ENCODE data around the gene PSKH1. TPM values are rescaled to one million over a fixed set of nuclear protein-coding genes. Genes with fewer than 3 reads are reported as not detected.
"Not testable (repeated sequence)": the region's sequence is repeated elsewhere in the genome, so short reads cannot be mapped to it uniquely, and the experiment has no call there.

Gene PSKH1
- total and polyA plus RNA-seq, 4 donors = 15.2 to 30.4 (median 22.9) TPM

- H3K27ac ChIP-seq (ENCODE audit: low read depth in 1 of 2, low read length in 2 of 2) = peak overlapping the region; percentile 93 to 98
- no peaks in the 10 kb centered on the region for H3K9me3 ChIP-seq (ENCODE audit: control insufficient read depth, low read length)
- peak; percentile 92 for ATAC-seq (ENCODE audit: low FRiP score)
- H3K36me3 ChIP-seq (ENCODE audit: control insufficient read depth in 1 of 2, insufficient read depth in 2 of 2, low read length in 1 of 2) = peaks cover 0 to 2% of the 10 kb centered on the region in 2 donors
- H3K4me1 ChIP-seq (ENCODE audit: control insufficient read depth in 1 of 2, insufficient read depth in 2 of 2, low read length in 2 of 2) = peaks cover 4 to 7% of the 10 kb centered on the region in 2 donors
- no peak overlapping the region for H3K4me3 ChIP-seq (ENCODE audit: low read length in 2 of 2)
- no peaks in the 10 kb centered on the region for H3K27me3 ChIP-seq (ENCODE audit: control insufficient read depth in 1 of 2, insufficient read depth in 2 of 2, low read length in 1 of 2)
- DNase-seq = peak; percentile 88 to 91
- intact Hi-C loops (cut with DNase I) = loop anchor here in 1 of 2 donors (1.0 kb wide), 1 partner anchor 17 kb away; the partner anchor contains the start of gene NUTF2
- 18 to 23% methylated on average over 11 of the region's 11 CpGs for WGBS, 2 donors
Measured at GRCh38 chr16:67862623-67863583, 30.2 kb upstream of the PSKH1 start.

- H3K27ac ChIP-seq (ENCODE audit: low read depth in 1 of 2, low read length in 2 of 2) = peak overlapping the region; percentile 93 to 98
- H3K4me1 ChIP-seq (ENCODE audit: control insufficient read depth in 1 of 2, insufficient read depth in 2 of 2, low read length in 2 of 2); H3K36me3 ChIP-seq (ENCODE audit: control insufficient read depth in 1 of 2, insufficient read depth in 2 of 2, low read length in 1 of 2); intact Hi-C loops (cut with DNase I); DNase-seq; H3K9me3 ChIP-seq (ENCODE audit: control insufficient read depth, low read length); H3K27me3 ChIP-seq (ENCODE audit: control insufficient read depth in 1 of 2, insufficient read depth in 2 of 2, low read length in 1 of 2); ATAC-seq (ENCODE audit: low FRiP score); H3K4me3 ChIP-seq (ENCODE audit: low read length in 2 of 2): not testable (repeated sequence)
- 73 to 74% methylated on average over 6 of the region's 6 CpGs for WGBS, 2 donors
Measured at GRCh38 chr16:67864044-67864443, 29.0 kb upstream of the PSKH1 start.

GRCh38 chr16:67864594-67864993, 28.5 kb upstream of the PSKH1 start:
- ATAC-seq (ENCODE audit: low FRiP score) (no peak), DNase-seq (no peak)
- no peak overlapping the region for H3K4me3 ChIP-seq (ENCODE audit: low read length in 2 of 2)
- peaks cover 6 to 7% of the 10 kb centered on the region in 2 donors for H3K4me1 ChIP-seq (ENCODE audit: control insufficient read depth in 1 of 2, insufficient read depth in 2 of 2, low read length in 2 of 2)
- H3K9me3 ChIP-seq (ENCODE audit: control insufficient read depth, low read length) = no peaks in the 10 kb centered on the region
- peaks cover 0 to 4% of the 10 kb centered on the region in 2 donors for H3K36me3 ChIP-seq (ENCODE audit: control insufficient read depth in 1 of 2, insufficient read depth in 2 of 2, low read length in 1 of 2)
- peak overlapping the region in 1 of 2 donors; percentile 15 for H3K27ac ChIP-seq (ENCODE audit: low read depth in 1 of 2, low read length in 2 of 2)
- no peaks in the 10 kb centered on the region for H3K27me3 ChIP-seq (ENCODE audit: control insufficient read depth in 1 of 2, insufficient read depth in 2 of 2, low read length in 1 of 2)
- 84 to 89% methylated on average over 2 of the region's 2 CpGs for WGBS, 2 donors
- intact Hi-C loops (cut with DNase I) = no loop called here

GRCh38 chr16:67865318-67865717, 27.7 kb upstream of the PSKH1 start:
- Histone ChIP-seq H3K27me3 (ENCODE audit: control insufficient read depth in 1 of 2, insufficient read depth in 2 of 2, low read length in 1 of 2) (no peaks in the 10 kb centered on the region), H3K4me1 (ENCODE audit: control insufficient read depth in 1 of 2, insufficient read depth in 2 of 2, low read length in 2 of 2) (peaks cover 6 to 7% of the 10 kb centered on the region in 2 donors), H3K27ac (ENCODE audit: low read depth in 1 of 2, low read length in 2 of 2) (no peak overlapping the region), H3K36me3 (ENCODE audit: control insufficient read depth in 1 of 2, insufficient read depth in 2 of 2, low read length in 1 of 2) (peaks cover 0 to 5% of the 10 kb centered on the region in 2 donors), H3K4me3 (ENCODE audit: low read length in 2 of 2) (no peak overlapping the region), H3K9me3 (ENCODE audit: control insufficient read depth, low read length) (no peaks in the 10 kb centered on the region)
- WGBS, 2 donors = 90 to 97% methylated on average over 2 of the region's 2 CpGs
- no peak for ATAC-seq (ENCODE audit: low FRiP score)
- no peak for DNase-seq
- intact Hi-C loops (cut with DNase I) = no loop called here

GRCh38 chr16:67868290-67868689, 24.8 kb upstream of the PSKH1 start:
- ATAC-seq (ENCODE audit: low FRiP score) (no peak), DNase-seq (no peak)
- H3K27ac ChIP-seq (ENCODE audit: low read depth in 1 of 2, low read length in 2 of 2) = no peak overlapping the region
- intact Hi-C loops (cut with DNase I) = no loop called here
- peaks cover 3 to 10% of the 10 kb centered on the region in 2 donors for H3K36me3 ChIP-seq (ENCODE audit: control insufficient read depth in 1 of 2, insufficient read depth in 2 of 2, low read length in 1 of 2)
- H3K4me3 ChIP-seq (ENCODE audit: low read length in 2 of 2) = no peak overlapping the region
- 89 to 90% methylated on average over 6 of the region's 6 CpGs for WGBS, 2 donors
- peaks cover 6 to 7% of the 10 kb centered on the region in 2 donors for H3K4me1 ChIP-seq (ENCODE audit: control insufficient read depth in 1 of 2, insufficient read depth in 2 of 2, low read length in 2 of 2)
- H3K9me3 ChIP-seq (ENCODE audit: control insufficient read depth, low read length) = no peaks in the 10 kb centered on the region
- H3K27me3 ChIP-seq (ENCODE audit: control insufficient read depth in 1 of 2, insufficient read depth in 2 of 2, low read length in 1 of 2) = no peaks in the 10 kb centered on the region

- peaks cover 0 to 2% of the 10 kb centered on the region in 2 donors for H3K4me1 ChIP-seq (ENCODE audit: control insufficient read depth in 1 of 2, insufficient read depth in 2 of 2, low read length in 2 of 2)
- peaks cover 3 to 10% of the 10 kb centered on the region in 2 donors for H3K36me3 ChIP-seq (ENCODE audit: control insufficient read depth in 1 of 2, insufficient read depth in 2 of 2, low read length in 1 of 2)
- DNase-seq (no peak), ATAC-seq (ENCODE audit: low FRiP score) (no peak)
- no peaks in the 10 kb centered on the region for H3K9me3 ChIP-seq (ENCODE audit: control insufficient read depth, low read length)
- intact Hi-C loops (cut with DNase I) = no loop called here
- no peak overlapping the region for H3K4me3 ChIP-seq (ENCODE audit: low read length in 2 of 2)
- H3K27me3 ChIP-seq (ENCODE audit: control insufficient read depth in 1 of 2, insufficient read depth in 2 of 2, low read length in 1 of 2) = no peaks in the 10 kb centered on the region
- no peak overlapping the region for H3K27ac ChIP-seq (ENCODE audit: low read depth in 1 of 2, low read length in 2 of 2)
- WGBS, 2 donors = 42 to 48% methylated on average over 7 of the region's 7 CpGs
Measured at GRCh38 chr16:67869653-67870052, 23.4 kb upstream of the PSKH1 start.

- no peak overlapping the region for H3K4me3 ChIP-seq (ENCODE audit: low read length in 2 of 2)
- H3K36me3 ChIP-seq (ENCODE audit: control insufficient read depth in 1 of 2, insufficient read depth in 2 of 2, low read length in 1 of 2) = peaks cover 3 to 8% of the 10 kb centered on the region in 2 donors
- H3K4me1 ChIP-seq (ENCODE audit: control insufficient read depth in 1 of 2, insufficient read depth in 2 of 2, low read length in 2 of 2) = peaks cover 0 to 2% of the 10 kb centered on the region in 2 donors
- H3K27me3 ChIP-seq (ENCODE audit: control insufficient read depth in 1 of 2, insufficient read depth in 2 of 2, low read length in 1 of 2) = no peaks in the 10 kb centered on the region
- H3K27ac ChIP-seq (ENCODE audit: low read depth in 1 of 2, low read length in 2 of 2) = no peak overlapping the region
- ATAC-seq (ENCODE audit: low FRiP score) (no peak), DNase-seq (no peak)
- intact Hi-C loops (cut with DNase I) = no loop called here
- 62 to 73% methylated on average over 3 of the region's 3 CpGs for WGBS, 2 donors
- no peaks in the 10 kb centered on the region for H3K9me3 ChIP-seq (ENCODE audit: control insufficient read depth, low read length)
Measured at GRCh38 chr16:67871256-67871655, 21.8 kb upstream of the PSKH1 start.

- no peak for ATAC-seq (ENCODE audit: low FRiP score)
- Histone ChIP-seq H3K9me3 (ENCODE audit: control insufficient read depth, low read length) (no peaks in the 10 kb centered on the region), H3K27me3 (ENCODE audit: control insufficient read depth in 1 of 2, insufficient read depth in 2 of 2, low read length in 1 of 2) (no peaks in the 10 kb centered on the region), H3K36me3 (ENCODE audit: control insufficient read depth in 1 of 2, insufficient read depth in 2 of 2, low read length in 1 of 2) (peaks cover 3 to 9% of the 10 kb centered on the region in 2 donors), H3K27ac (ENCODE audit: low read depth in 1 of 2, low read length in 2 of 2) (peak overlapping the region in 1 of 2 donors; percentile 45), H3K4me3 (ENCODE audit: low read length in 2 of 2) (no peak overlapping the region), H3K4me1 (ENCODE audit: control insufficient read depth in 1 of 2, insufficient read depth in 2 of 2, low read length in 2 of 2) (peaks cover 0 to 2% of the 10 kb centered on the region in 2 donors)
- no peak for DNase-seq
- intact Hi-C loops (cut with DNase I) = no loop called here
- 47 to 61% methylated on average over 2 of the region's 2 CpGs for WGBS, 2 donors
Measured at GRCh38 chr16:67872131-67872630, 20.9 kb upstream of the PSKH1 start.
